Measurements from ENCODE around the gene CNTROB.

DNA sequence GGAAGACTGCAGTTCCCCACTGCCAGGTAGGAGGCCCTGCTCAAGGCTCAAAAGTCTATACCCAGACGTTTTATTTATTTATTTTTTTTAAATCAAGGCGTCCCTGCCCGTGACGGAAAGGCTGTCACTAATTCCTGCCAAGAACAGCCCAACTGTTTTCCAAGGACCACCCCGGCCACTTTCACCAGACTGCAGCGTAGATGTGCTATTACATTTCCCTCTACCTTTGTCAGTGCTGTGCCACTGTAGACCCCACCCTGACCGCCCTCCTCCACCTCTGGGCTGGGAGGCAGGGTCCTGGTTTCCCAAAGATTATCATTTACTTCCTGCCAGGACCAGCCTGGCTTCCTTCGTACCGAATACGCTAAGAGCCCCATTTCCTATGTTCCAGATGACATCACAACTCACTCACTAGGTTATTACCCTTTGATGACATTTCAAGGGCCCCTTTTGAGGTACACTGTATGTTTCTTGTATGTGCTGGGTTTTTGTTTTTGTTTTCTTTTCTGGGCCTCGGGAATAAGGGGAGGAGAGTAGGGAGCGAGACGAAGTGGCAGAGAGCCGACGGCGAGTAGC, 9.6 kb upstream of the CNTROB start:
- no peak for TF ChIP-seq POLR2A (IDR thresholded peaks at IDR 0.05)
- TF ChIP-seq, protein P1, sequence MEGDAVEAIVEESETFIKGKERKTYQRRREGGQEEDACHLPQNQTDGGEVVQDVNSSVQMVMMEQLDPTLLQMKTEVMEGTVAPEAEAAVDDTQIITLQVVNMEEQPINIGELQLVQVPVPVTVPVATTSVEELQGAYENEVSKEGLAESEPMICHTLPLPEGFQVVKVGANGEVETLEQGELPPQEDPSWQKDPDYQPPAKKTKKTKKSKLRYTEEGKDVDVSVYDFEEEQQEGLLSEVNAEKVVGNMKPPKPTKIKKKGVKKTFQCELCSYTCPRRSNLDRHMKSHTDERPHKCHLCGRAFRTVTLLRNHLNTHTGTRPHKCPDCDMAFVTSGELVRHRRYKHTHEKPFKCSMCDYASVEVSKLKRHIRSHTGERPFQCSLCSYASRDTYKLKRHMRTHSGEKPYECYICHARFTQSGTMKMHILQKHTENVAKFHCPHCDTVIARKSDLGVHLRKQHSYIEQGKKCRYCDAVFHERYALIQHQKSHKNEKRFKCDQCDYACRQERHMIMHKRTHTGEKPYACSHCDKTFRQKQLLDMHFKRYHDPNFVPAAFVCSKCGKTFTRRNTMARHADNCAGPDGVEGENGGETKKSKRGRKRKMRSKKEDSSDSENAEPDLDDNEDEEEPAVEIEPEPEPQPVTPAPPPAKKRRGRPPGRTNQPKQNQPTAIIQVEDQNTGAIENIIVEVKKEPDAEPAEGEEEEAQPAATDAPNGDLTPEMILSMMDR (IDR thresholded peaks at IDR 0.05), result no peak
